H9 (cell line): Measurements from ENCODE around the gene TEX11. TPM values are rescaled to one million over a fixed set of nuclear protein-coding genes. Genes with fewer than 3 reads are reported as not detected.

Source experiments
- DNase-seq: peaks from one replicate; pipeline ENCODE4 v3.0.0-alpha.2; 2017
- H2AFZ ChIP-seq: one replicate; pipeline ENCODE4 v1.6.1; 2013; ENCODE audit warnings: mild to moderate bottlenecking, low read length, control low read depth, moderate library complexity
- H2AK5ac ChIP-seq: 2 replicates; pipeline ENCODE4 v1.6.1; 2013; ENCODE audit warnings: low read length, control low read depth, mixed read lengths; ENCODE audit not compliant: insufficient read length
- H2BK120ac ChIP-seq: one replicate; pipeline ENCODE4 v1.6.1; 2013; ENCODE audit warnings: low read depth, mild to moderate bottlenecking, low read length, control low read depth, inconsistent platforms; ENCODE audit not compliant: poor library complexity, severe bottlenecking
- H2BK12ac ChIP-seq: 2 replicates; pipeline ENCODE4 v1.6.1; 2013; ENCODE audit warnings: low read length, control low read depth, mixed read lengths, low read depth; ENCODE audit not compliant: insufficient read length
- H2BK15ac ChIP-seq: 2 replicates; pipeline ENCODE4 v1.6.1; 2013; ENCODE audit warnings: low read depth, low read length, control low read depth
- H2BK20ac ChIP-seq: one replicate; pipeline ENCODE4 v1.6.1; 2013; ENCODE audit warnings: low read depth, mild to moderate bottlenecking, low read length, control low read depth, inconsistent platforms; ENCODE audit not compliant: poor library complexity, severe bottlenecking
- H2BK5ac ChIP-seq: 2 replicates; pipeline ENCODE4 v1.6.1; 2013; ENCODE audit warnings: low read length, control low read depth, mixed read lengths; ENCODE audit not compliant: insufficient read length
- H3K14ac ChIP-seq: 2 replicates; pipeline ENCODE4 v1.6.1; 2013; ENCODE audit warnings: low read length, control low read depth; ENCODE audit not compliant: insufficient read depth
- H3K18ac ChIP-seq: 2 replicates; pipeline ENCODE4 v1.6.1; 2013; ENCODE audit warnings: low read depth, mild to moderate bottlenecking, mixed read lengths, low read length, control low read depth; ENCODE audit not compliant: insufficient read length
- H3K23ac ChIP-seq: 2 replicates; pipeline ENCODE4 v1.6.1; 2013; ENCODE audit warnings: low read length, control low read depth, mixed read lengths, low read depth; ENCODE audit not compliant: insufficient read length
- H3K23me2 ChIP-seq: 2 replicates; pipeline ENCODE4 v1.6.1; 2013; ENCODE audit warnings: low read depth, mild to moderate bottlenecking, mixed read lengths, low read length, control low read depth; ENCODE audit not compliant: insufficient read length, poor library complexity, severe bottlenecking
- H3K27ac ChIP-seq: 2 replicates; pipeline ENCODE4 v1.5.1; 2013; ENCODE audit warnings: low read length, control low read depth, mixed read lengths, low read depth; ENCODE audit not compliant: insufficient read length
- H3K27me3 ChIP-seq: 2 replicates; pipeline ENCODE4 v1.6.1; 2013; ENCODE audit warnings: low read length, control low read depth, inconsistent platforms; ENCODE audit not compliant: insufficient read depth
- H3K4ac ChIP-seq: 2 replicates; pipeline ENCODE4 v1.6.1; 2013; ENCODE audit warnings: low read depth, mild to moderate bottlenecking, control low read depth, inconsistent platforms, low read length, moderate library complexity
- H3K4me1 ChIP-seq: 2 replicates; pipeline ENCODE4 v1.6.1; 2013; ENCODE audit warnings: low read length, control low read depth, inconsistent platforms; ENCODE audit not compliant: insufficient read depth
- H3K4me2 ChIP-seq: 2 replicates; pipeline ENCODE4 v1.6.1; 2013; ENCODE audit warnings: low read length, control low read depth, mixed read lengths; ENCODE audit not compliant: insufficient read length, insufficient read depth
- H3K56ac ChIP-seq: 2 replicates; pipeline ENCODE4 v1.6.1; 2013; ENCODE audit warnings: low read depth, mild to moderate bottlenecking, mixed read lengths, low read length, control low read depth; ENCODE audit not compliant: insufficient read length
- H3K79me1 ChIP-seq: 2 replicates; pipeline ENCODE4 v1.6.1; 2013; ENCODE audit warnings: low read depth, mild to moderate bottlenecking, moderate library complexity, low read length, control low read depth, inconsistent platforms; ENCODE audit not compliant: insufficient read depth, poor library complexity, severe bottlenecking
- H3K79me2 ChIP-seq: 2 replicates; pipeline ENCODE4 v1.6.1; 2013; ENCODE audit warnings: low read length, control low read depth, inconsistent platforms; ENCODE audit not compliant: insufficient read depth
- H3K9ac ChIP-seq: 2 replicates; pipeline ENCODE4 v1.6.1; 2013; ENCODE audit warnings: low read length, control low read depth, mixed read lengths; ENCODE audit not compliant: insufficient read length; ENCODE audit errors: extremely low read depth
- H3K9me3 ChIP-seq: one replicate; pipeline ENCODE4 v1.6.1; 2013; ENCODE audit warnings: low read depth, low read length, inconsistent platforms; ENCODE audit not compliant: control insufficient read depth
- H3T11ph ChIP-seq: one replicate; pipeline ENCODE4 v1.6.1; 2013; ENCODE audit warnings: mild to moderate bottlenecking, low read length, control low read depth, inconsistent platforms
- H4K20me1 ChIP-seq: one replicate; pipeline ENCODE4 v1.6.1; 2013; ENCODE audit not compliant: control insufficient read depth, insufficient read length, insufficient read depth
- H4K5ac ChIP-seq: 2 replicates; pipeline ENCODE4 v1.6.1; 2013; ENCODE audit warnings: low read depth, mild to moderate bottlenecking, mixed read lengths, low read length, control low read depth; ENCODE audit not compliant: insufficient read length
- H4K8ac ChIP-seq: replicated peaks from 2 replicates; pipeline ENCODE4 v1.6.1; 2013; ENCODE audit warnings: low read length, control low read depth, mixed read lengths, low read depth; ENCODE audit not compliant: insufficient read length
- H4K91ac ChIP-seq: 2 replicates; pipeline ENCODE4 v1.6.1; 2013; ENCODE audit warnings: low read depth, mild to moderate bottlenecking, moderate library complexity, mixed read lengths, low read length, control low read depth; ENCODE audit not compliant: insufficient read length
- H3K27ac Mint-ChIP-seq, 3 experiments: 2 replicates in 2 of 3; 3 replicates in 1 of 3; pipeline ENCODE4 v1.8.0; 2020 to 2021; ENCODE audit warnings: mixed read lengths in 3 of 3, mild to moderate bottlenecking in 1 of 3, moderate library complexity in 1 of 3
- H3K27me3 Mint-ChIP-seq: 2 replicates; pipeline ENCODE4 v1.8.0; 2021; ENCODE audit warnings: low read depth, mild to moderate bottlenecking, moderate library complexity, mixed read lengths
- H3K36me3 Mint-ChIP-seq, 3 experiments: 2 replicates in 2 of 3; 3 replicates in 1 of 3; pipeline ENCODE4 v1.8.0; 2020 to 2021; ENCODE audit warnings: low read depth in 3 of 3, mixed read lengths in 3 of 3; ENCODE audit not compliant: insufficient read depth in 1 of 3
- H3K4me1 Mint-ChIP-seq, 2 experiments: 2 replicates each; pipeline ENCODE4 v1.8.0; 2020; ENCODE audit warnings: mixed read lengths in 2 of 2
- H3K4me3 Mint-ChIP-seq, 2 experiments: 2 replicates in 1 of 2; 3 replicates in 1 of 2; pipeline ENCODE4 v1.8.0; 2020 to 2021; ENCODE audit warnings: mild to moderate bottlenecking in 2 of 2, mixed read lengths in 2 of 2, moderate library complexity in 1 of 2
- H3K9me3 Mint-ChIP-seq, 2 experiments: 2 replicates in 1 of 2; 3 replicates in 1 of 2; pipeline ENCODE4 v1.8.0; 2020; ENCODE audit warnings: mild to moderate bottlenecking in 2 of 2, mixed read lengths in 2 of 2, moderate library complexity in 1 of 2
- WGBS: extraction: QIAGEN DNeasy Blood & Tissue Kit; methylation state at CpG from one replicate; pipeline ENCODE4 v1.1.7; 2013; ENCODE audit warnings: missing lambda C conversion rate, low lambda C conversion rate, mixed read lengths; ENCODE audit not compliant: insufficient read length; ENCODE audit errors: extremely low coverage; 5-methylcytosine and 5-hydroxymethylcytosine counted together
- total RNA-seq: library from RNA; stranded (reverse); gene quantifications from 2 replicates; pipeline ENCODE4 v1.2.1, GENCODE V29; 2021
- TF ChIP-seq, protein P1 (sequence below): fragments of 200-600 bp; sonication (generic); conservative IDR thresholded peaks from 3 replicates; pipeline ENCODE4 v1.8.0; 2021; ENCODE audit warnings: antibody characterized with exemption, mild to moderate bottlenecking

The TEX11 gene
- total RNA-seq, 1 experiment from 2014 or later, result 0.22 TPM

DNA sequence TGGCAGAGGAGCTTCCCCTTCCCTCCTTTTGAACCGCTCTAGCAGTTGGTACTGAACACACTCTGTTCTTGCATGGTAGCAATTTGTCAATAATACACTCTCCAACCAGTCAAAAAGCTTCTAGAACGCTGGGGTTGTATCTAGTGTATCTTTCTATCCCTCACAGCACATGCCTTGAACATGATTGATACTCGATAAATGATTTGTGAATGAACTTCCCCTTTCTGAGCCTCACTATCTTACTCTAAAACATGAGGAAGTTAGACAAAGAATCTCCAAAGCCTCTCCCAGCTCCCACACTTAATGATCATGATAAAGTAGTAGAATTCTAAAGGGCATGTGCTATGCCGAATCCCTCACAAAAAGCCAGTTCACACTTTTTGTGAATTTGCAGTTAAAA is 399.4 kb downstream of the TEX11 start:
- H3K18ac ChIP-seq, result no peak overlapping the region
- H4K8ac ChIP-seq, result no peak overlapping the region
- H3K4ac ChIP-seq, result no peak overlapping the region
- H3K23ac ChIP-seq, result no peak overlapping the region
- H4K20me1 ChIP-seq, result no peaks in the 10 kb centered on the region
- Mint-ChIP-seq H3K4me1 (peaks cover 33 to 43% of the 10 kb centered on the region in 2 experiments), H3K27ac (no peak overlapping the region), H3K27me3 (peaks cover 2% of the 10 kb centered on the region), H3K4me3 (no peak overlapping the region), H3K9me3 (peaks cover 76 to 82% of the 10 kb centered on the region in 2 experiments), H3K36me3 (peaks cover 7 to 21% (median 8%) of the 10 kb centered on the region in 3 experiments)
- no peak overlapping the region for H3K56ac ChIP-seq
- H2BK120ac ChIP-seq, result no peak overlapping the region
- H3K27me3 ChIP-seq, result no peaks in the 10 kb centered on the region
- no CpG with 5 or more reads among the region's 4 CpGs for WGBS
- no peaks in the 10 kb centered on the region for H3K23me2 ChIP-seq
- no peak overlapping the region for H2BK20ac ChIP-seq
- H4K5ac ChIP-seq, result no peak overlapping the region
- H2BK15ac ChIP-seq, result no peak overlapping the region
- H2AK5ac ChIP-seq, result no peak overlapping the region
- no peak overlapping the region for H3K27ac ChIP-seq
- H3K79me2 ChIP-seq, result no peaks in the 10 kb centered on the region
- H3K4me1 ChIP-seq, result no peaks in the 10 kb centered on the region; the same call in 1 of the 2 replicates
- no peak overlapping the region for H3K9ac ChIP-seq
- no peak overlapping the region for H2BK12ac ChIP-seq
- TF ChIP-seq, protein P1, sequence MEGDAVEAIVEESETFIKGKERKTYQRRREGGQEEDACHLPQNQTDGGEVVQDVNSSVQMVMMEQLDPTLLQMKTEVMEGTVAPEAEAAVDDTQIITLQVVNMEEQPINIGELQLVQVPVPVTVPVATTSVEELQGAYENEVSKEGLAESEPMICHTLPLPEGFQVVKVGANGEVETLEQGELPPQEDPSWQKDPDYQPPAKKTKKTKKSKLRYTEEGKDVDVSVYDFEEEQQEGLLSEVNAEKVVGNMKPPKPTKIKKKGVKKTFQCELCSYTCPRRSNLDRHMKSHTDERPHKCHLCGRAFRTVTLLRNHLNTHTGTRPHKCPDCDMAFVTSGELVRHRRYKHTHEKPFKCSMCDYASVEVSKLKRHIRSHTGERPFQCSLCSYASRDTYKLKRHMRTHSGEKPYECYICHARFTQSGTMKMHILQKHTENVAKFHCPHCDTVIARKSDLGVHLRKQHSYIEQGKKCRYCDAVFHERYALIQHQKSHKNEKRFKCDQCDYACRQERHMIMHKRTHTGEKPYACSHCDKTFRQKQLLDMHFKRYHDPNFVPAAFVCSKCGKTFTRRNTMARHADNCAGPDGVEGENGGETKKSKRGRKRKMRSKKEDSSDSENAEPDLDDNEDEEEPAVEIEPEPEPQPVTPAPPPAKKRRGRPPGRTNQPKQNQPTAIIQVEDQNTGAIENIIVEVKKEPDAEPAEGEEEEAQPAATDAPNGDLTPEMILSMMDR, result no peak
- H3K14ac ChIP-seq, result no peak overlapping the region
- H3T11ph ChIP-seq, result no peak overlapping the region
- peaks cover 61% of the 10 kb centered on the region for H3K9me3 ChIP-seq
- no peak overlapping the region for H2AFZ ChIP-seq
- no peak overlapping the region for H3K4me2 ChIP-seq
- H3K79me1 ChIP-seq, result no peaks in the 10 kb centered on the region
- no peak overlapping the region for H4K91ac ChIP-seq
- no peak for DNase-seq
- H2BK5ac ChIP-seq, result no peak overlapping the region
